Lower lobe of right lung (tissue), 2 donors: ENCODE data around the gene ARHGAP35. TPM values are rescaled to one million over a fixed set of nuclear protein-coding genes. Genes with fewer than 3 reads are reported as not detected.
A peak's percentile ranks its signal among the peaks of the same experiment; 100 is the strongest.

ENCODE experiments used
- ATAC-seq, 2 donors: fragments of 200-7000 bp; cut with Tn5 transposase; one replicate each; pipeline ENCODE4 v1.9.1; 2020 to 2022; ENCODE audit warnings: mild to moderate bottlenecking in 2 of 2, moderate library complexity in 2 of 2
- DNase-seq: peaks from one replicate; pipeline ENCODE4 v3.0.0-alpha.2; 2020
- H3K27ac ChIP-seq: fragments of 200-600 bp; one replicate; pipeline ENCODE4 v1.8.0; 2022
- H3K27me3 ChIP-seq: fragments of 200-600 bp; one replicate; pipeline ENCODE4 v1.8.0; 2022; ENCODE audit warnings: low read depth
- H3K36me3 ChIP-seq: fragments of 200-600 bp; one replicate; pipeline ENCODE4 v1.8.0; 2022; ENCODE audit warnings: mild to moderate bottlenecking
- H3K4me1 ChIP-seq: fragments of 200-600 bp; one replicate; pipeline ENCODE4 v1.8.0; 2022
- H3K4me3 ChIP-seq: fragments of 200-600 bp; one replicate; pipeline ENCODE4 v1.8.0; 2022; ENCODE audit warnings: mild to moderate bottlenecking
- H3K9me3 ChIP-seq: fragments of 200-600 bp; one replicate; pipeline ENCODE4 v1.8.0; 2022
- CTCF ChIP-seq: fragments of 200-600 bp; IDR thresholded peaks from one replicate; pipeline ENCODE4 v1.8.0; 2022; ENCODE audit warnings: antibody characterized with exemption, mild to moderate bottlenecking
- intact Hi-C: fragments of 100-400 bp; cut with DNase I; formaldehyde crosslinking; loops from one replicate; pipeline ENCODE4 v1.11.0; 2022
- total RNA-seq: library from RNA; stranded (reverse); fragmentation: NEBNext Ultra II Directional; extraction: Animal tissue kit (Norgen Biotek cat#: 25700); gene quantifications from one replicate; pipeline ENCODE4 v1.2.1, GENCODE V29; 2021
- donor health status: DM: no; HTN: yes; CAD: no; lungs with severe emphysema.

The ARHGAP35 gene
- total RNA-seq, 1 donor from 2014 or later: 61.6 TPM

DNA sequence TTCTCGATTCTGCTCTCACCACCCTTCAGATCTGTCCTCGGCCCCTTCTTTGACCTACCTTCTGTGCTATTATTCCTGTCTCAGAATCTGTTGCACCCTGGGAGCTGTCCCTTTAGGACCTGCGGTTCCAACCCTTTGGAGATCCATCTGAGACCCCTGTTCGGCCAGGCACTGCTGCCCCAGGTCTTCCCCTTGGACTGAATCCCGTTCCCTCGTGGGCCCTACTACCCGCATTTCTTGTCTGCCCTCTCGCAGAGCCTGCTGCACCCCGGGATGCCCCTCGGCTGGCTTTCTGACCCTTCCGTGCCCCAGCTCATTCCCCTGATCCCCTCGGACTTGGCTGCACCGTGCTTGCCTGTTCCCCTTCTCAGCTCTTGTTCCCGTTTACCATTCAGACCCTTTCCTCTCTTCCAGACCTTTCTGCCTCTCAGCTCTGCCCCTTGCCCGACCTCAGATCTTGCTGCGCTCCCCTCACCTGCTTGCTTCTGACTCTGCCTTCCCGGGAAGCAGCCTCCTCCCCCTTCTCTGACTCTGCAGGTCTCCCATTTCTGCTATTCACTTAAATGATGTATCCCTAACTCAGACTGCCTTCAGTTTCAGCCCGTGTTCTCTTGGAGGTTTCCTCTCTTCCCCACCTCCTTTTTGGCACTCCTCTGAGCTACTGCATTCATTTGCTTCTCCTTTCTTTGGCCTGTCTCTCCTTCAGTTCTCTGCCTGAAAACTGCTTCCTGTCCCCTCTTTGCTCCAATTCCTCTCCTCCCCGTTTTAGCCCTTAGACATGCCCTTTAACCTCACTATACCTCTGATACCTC, 1.1 kb downstream of the ARHGAP35 start:
- H3K27ac ChIP-seq: peak overlapping the region; percentile 96
- no peak for ATAC-seq
- H3K4me3 ChIP-seq: peak overlapping the region; percentile 87
- H3K9me3 ChIP-seq: no peaks in the 10 kb centered on the region
- intact Hi-C loops: loop anchor here (10.0 kb wide), 1 partner anchor 53 kb away; no protein-coding TSS in a partner anchor
- no peaks in the 10 kb centered on the region for H3K36me3 ChIP-seq
- H3K4me1 ChIP-seq: peaks cover 67% of the 10 kb centered on the region
- no peaks in the 10 kb centered on the region for H3K27me3 ChIP-seq
- no peak for TF ChIP-seq CTCF
- no peak for DNase-seq

DNA sequence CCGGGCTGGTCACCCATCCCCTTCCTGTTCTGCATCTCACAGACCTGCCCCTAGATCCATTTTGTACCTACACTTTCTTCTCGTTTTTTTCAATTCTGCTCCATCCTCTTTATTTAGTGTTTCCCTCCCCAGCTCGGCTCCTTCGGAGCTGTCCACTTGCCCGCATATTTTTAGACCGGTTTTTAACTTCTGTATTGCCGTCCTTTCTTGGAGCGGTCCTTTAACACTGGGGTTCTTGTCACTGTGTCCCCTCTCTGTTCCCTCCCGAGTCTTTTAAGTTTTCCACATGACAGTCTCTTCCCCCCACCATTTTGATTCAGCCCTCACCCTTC, 1.7 kb downstream of the ARHGAP35 start:
- peaks cover 69% of the 10 kb centered on the region for H3K4me1 ChIP-seq
- no peaks in the 10 kb centered on the region for H3K36me3 ChIP-seq
- TF ChIP-seq CTCF: no peak
- H3K27ac ChIP-seq: peak overlapping the region; percentile 96
- no peaks in the 10 kb centered on the region for H3K9me3 ChIP-seq
- ATAC-seq: no peak
- peak overlapping the region; percentile 87 for H3K4me3 ChIP-seq
- intact Hi-C loops: loop anchor here (10.0 kb wide), 1 partner anchor 52 kb away; no protein-coding TSS in a partner anchor
- no peak for DNase-seq
- H3K27me3 ChIP-seq: no peaks in the 10 kb centered on the region

- H3K4me3 ChIP-seq: peak overlapping the region; percentile 87
- DNase-seq (no peak), ATAC-seq (no peak)
- peaks cover 76% of the 10 kb centered on the region for H3K4me1 ChIP-seq
- no peaks in the 10 kb centered on the region for H3K9me3 ChIP-seq
- TF ChIP-seq CTCF: no peak
- H3K27ac ChIP-seq: peak overlapping the region; percentile 96
- H3K36me3 ChIP-seq: no peaks in the 10 kb centered on the region
- intact Hi-C loops: loop anchor here (10.0 kb wide), 1 partner anchor 52 kb away; no protein-coding TSS in a partner anchor
- H3K27me3 ChIP-seq: no peaks in the 10 kb centered on the region
These were observed 2.3 kb downstream of the ARHGAP35 start for GRCh38 chr19:46862974-46863632.

DNA sequence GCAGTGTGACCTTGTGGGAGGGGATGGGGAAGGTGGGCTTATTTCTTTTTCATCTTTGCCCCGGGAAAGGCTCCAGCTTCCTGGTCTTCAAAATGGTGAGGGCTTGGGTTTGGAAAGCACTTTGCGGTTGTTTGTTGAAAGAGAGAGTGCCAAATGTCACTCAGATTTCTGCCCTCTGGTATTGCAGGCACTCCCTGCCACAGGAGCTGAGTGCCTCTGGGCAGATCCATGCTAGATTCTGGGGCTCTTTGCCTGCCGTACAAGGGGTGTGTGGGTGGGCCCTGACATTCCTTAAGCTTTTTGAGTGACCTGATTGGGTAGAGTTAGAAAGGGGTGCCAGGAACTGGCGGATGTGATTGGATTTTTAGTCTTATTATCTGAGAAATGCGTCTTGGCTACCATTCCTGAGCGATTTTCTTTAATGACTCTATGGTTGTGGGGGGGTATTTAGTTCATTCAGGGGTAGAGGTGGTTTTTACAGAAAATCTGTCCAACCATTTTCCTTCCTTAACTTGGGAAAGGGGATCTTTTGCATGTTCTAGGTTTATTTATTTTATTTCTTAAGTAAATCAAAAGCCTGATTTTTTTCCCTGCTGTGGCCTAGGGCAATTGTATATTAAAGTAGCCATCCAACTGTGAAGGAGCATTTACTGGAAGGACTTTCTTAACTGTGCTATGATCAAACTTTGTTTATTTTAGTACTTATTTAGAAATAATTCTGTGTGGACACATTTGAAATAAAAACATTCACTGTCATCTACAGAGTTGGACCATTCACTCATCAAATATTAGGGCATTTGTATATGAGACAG, 3.2 kb downstream of the ARHGAP35 start:
- Histone ChIP-seq H3K4me3 (peak overlapping the region; percentile 87), H3K9me3 (no peaks in the 10 kb centered on the region), H3K36me3 (no peaks in the 10 kb centered on the region), H3K4me1 (peaks cover 83% of the 10 kb centered on the region), H3K27me3 (no peaks in the 10 kb centered on the region), H3K27ac (peak overlapping the region; percentile 96)
- DNase-seq: peak; percentile 70
- TF ChIP-seq CTCF: no peak
- intact Hi-C loops: loop anchor here (10.0 kb wide), 1 partner anchor 51 kb away; no protein-coding TSS in a partner anchor
- peak; percentile 44 to 51 for ATAC-seq

DNA sequence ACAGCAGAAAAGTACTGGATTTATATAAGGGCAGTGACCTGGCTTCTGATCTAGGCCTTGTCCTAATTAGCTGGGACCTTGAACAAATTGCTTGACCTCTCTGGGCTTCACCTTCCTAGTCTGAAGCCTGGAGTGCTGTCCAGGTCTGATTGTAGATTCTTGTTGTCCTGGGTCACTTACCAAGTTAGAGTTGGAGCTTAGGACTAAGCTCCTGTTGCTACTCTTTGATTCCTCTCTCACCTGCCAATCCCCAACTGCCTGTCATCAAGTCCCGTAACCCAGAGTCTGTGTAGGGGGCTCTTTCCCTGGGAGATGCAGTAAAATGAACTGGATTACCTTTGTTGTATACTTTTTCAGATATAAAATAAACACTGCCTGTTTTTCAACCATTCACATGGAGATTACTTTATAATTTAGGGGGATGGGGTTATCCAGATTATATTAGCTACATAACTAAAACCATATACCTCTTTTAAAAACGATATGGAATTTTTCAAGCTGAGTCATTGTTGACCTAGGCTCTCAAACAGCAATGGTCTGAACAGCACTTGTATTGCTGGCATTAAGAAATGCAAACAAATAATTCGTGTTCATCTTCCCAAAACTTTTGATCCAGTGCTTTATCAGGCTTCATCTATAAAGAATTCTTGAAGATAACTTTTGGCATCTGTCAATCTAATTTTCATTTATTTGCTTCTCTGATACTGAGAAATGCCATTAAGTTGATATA, 5.8 kb downstream of the ARHGAP35 start:
- intact Hi-C loops: loop anchor here (10.0 kb wide), 1 partner anchor 48 kb away; no protein-coding TSS in a partner anchor
- ATAC-seq (no peak), DNase-seq (no peak)
- Histone ChIP-seq H3K27ac (peak overlapping the region; percentile 48), H3K27me3 (no peaks in the 10 kb centered on the region), H3K4me1 (peaks cover 75% of the 10 kb centered on the region), H3K36me3 (no peaks in the 10 kb centered on the region), H3K4me3 (no peak overlapping the region), H3K9me3 (no peaks in the 10 kb centered on the region)
- no peak for TF ChIP-seq CTCF
